K562 (cell line): ENCODE measurements around the gene SHISA7. TPM values are rescaled to one million over a fixed set of nuclear protein-coding genes. Genes with fewer than 3 reads are reported as not detected.

Source experiments
- CHD2 ChIP-seq: IDR thresholded peaks from 2 replicates; pipeline ENCODE4 v1.6.1; 2011; ENCODE audit warnings: low read depth, low read length
- CSDE1 ChIP-seq, 2 experiments: fragments of 450-650 bp; IDR thresholded peaks; 2 replicates each; pipeline ENCODE4 v1.6.1; 2016; ENCODE audit warnings: mild to moderate bottlenecking in 1 of 2
- CUX1 ChIP-seq: fragments of 200-800 bp; sonication (Bioruptor generic); IDR thresholded peaks from 2 replicates; pipeline ENCODE4 v1.6.1; 2016; ENCODE audit warnings: missing genetic modification characterization, missing compliant biosample characterization
- EWSR1 ChIP-seq: fragments of 450-650 bp; IDR thresholded peaks from 2 replicates; pipeline ENCODE4 v1.6.1; 2018; ENCODE audit warnings: borderline replicate concordance, mild to moderate bottlenecking, low read depth, moderate library complexity; ENCODE audit not compliant: partially characterized antibody
- KAT2B ChIP-seq: IDR thresholded peaks from one replicate; pipeline ENCODE4 v1.6.1; 2012; ENCODE audit warnings: low read depth, mild to moderate bottlenecking, control low read depth, inconsistent platforms, low read length, moderate library complexity
- KAT8 ChIP-seq: fragments of 450-650 bp; IDR thresholded peaks from 2 replicates; pipeline ENCODE4 v1.6.1; 2016; ENCODE audit warnings: low read depth, mild to moderate bottlenecking
- NONO ChIP-seq, 2 experiments: fragments of 200-400 bp in 1 of 2; fragments of 450-650 bp in 1 of 2; formaldehyde crosslinking in 1 of 2; IDR thresholded peaks; 2 replicates each; pipeline ENCODE4 v1.6.1; 2017; ENCODE audit warnings: low read depth in 2 of 2, mild to moderate bottlenecking in 2 of 2, moderate library complexity in 2 of 2, low read length in 1 of 2
- NR2C2 ChIP-seq, 2 experiments: fragments of 200-800 bp in 1 of 2; sonication (Bioruptor generic) in 1 of 2; sonication (generic) in 1 of 2; formaldehyde crosslinking in 1 of 2; IDR thresholded peaks; 2 replicates each; pipeline versions ENCODE4 v1.6.1 to v1.8.0; 2016 to 2022; ENCODE audit warnings: mild to moderate bottlenecking in 1 of 2, missing compliant biosample characterization in 1 of 2, missing genetic modification characterization in 1 of 2, missing genetic modification reagents in 1 of 2
- NRF1 ChIP-seq, 2 experiments: fragments of 450-650 bp; IDR thresholded peaks in 1 of 2; conservative IDR thresholded peaks in 1 of 2; 2 replicates each; pipeline ENCODE4 v1.6.1; 2014; ENCODE audit warnings: mild to moderate bottlenecking in 2 of 2
- RBM22 ChIP-seq: fragments of 200-400 bp; formaldehyde crosslinking; IDR thresholded peaks from 2 replicates; pipeline ENCODE4 v1.6.1; 2018; ENCODE audit warnings: low read length, low read depth; ENCODE audit not compliant: poor library complexity, severe bottlenecking
- SMARCE1 ChIP-seq: fragments of 450-650 bp; IDR thresholded peaks from 2 replicates; pipeline ENCODE4 v1.7.1; 2016; ENCODE audit warnings: mild to moderate bottlenecking
- SUPT5H ChIP-seq: fragments of 450-650 bp; IDR thresholded peaks from 2 replicates; pipeline ENCODE4 v1.6.1; 2016
- TBL1XR1 ChIP-seq, 2 experiments: IDR thresholded peaks; 2 replicates each; pipeline ENCODE4 v1.6.1; 2012; ENCODE audit warnings: improper control_type of control experiment in 2 of 2, low read length in 2 of 2, mild to moderate bottlenecking in 1 of 2
- ZBTB8A ChIP-seq: fragments of 450-650 bp; IDR thresholded peaks from 2 replicates; pipeline ENCODE4 v1.6.1; 2018; ENCODE audit warnings: mild to moderate bottlenecking, moderate library complexity; ENCODE audit not compliant: partially characterized antibody
- ZNF695 ChIP-seq: fragments of 450-650 bp; formaldehyde crosslinking; IDR thresholded peaks from 2 replicates; pipeline ENCODE4 v1.4.0; 2020; ENCODE audit warnings: mild to moderate bottlenecking, moderate library complexity
- ZNF740 ChIP-seq, 3 experiments: fragments of 200-800 bp in 1 of 3; sonication (Bioruptor generic) in 1 of 3; sonication (generic) in 1 of 3; formaldehyde crosslinking in 1 of 3; IDR thresholded peaks; 2 replicates each; pipeline versions ENCODE4 v1.6.1 to v1.8.0; 2016 to 2022; ENCODE audit warnings: mild to moderate bottlenecking in 2 of 3, missing compliant biosample characterization in 2 of 3, missing genetic modification characterization in 2 of 3, missing genetic modification reagents in 1 of 3
- ZNF830 ChIP-seq: fragments of 250-450 bp; sonication (Bioruptor Pico); IDR thresholded peaks from 2 replicates; pipeline ENCODE4 v1.5.0; 2021; ENCODE audit warnings: mild to moderate bottlenecking
- polyA plus RNA-seq, 8 experiments: library from polyadenylated mRNA; depleted of rRNA in 4 of 8; stranded (reverse) in 5 of 8; unstranded in 3 of 8; fragments of >200 nt; fragmentation: Nextera tagmentation in 2 of 8; fragmentation: Illumina TruSeq in 1 of 8; extraction: Ambion mirVana in 2 of 8; extraction: Trizol in 1 of 8; gene quantifications; 2 replicates each; pipeline versions ENCODE4 v1.2.1 to v1.2.3, GENCODE V29; 2011 to 2014; ENCODE audit warnings: inconsistent platforms in 1 of 8, missing spikeins in 1 of 8
- total RNA-seq, 7 experiments: library from RNA; depleted of rRNA in 6 of 7; stranded (reverse); fragments of >200 nt in 6 of 7; fragmentation: Illumina TruSeq in 2 of 7; extraction: Trizol in 2 of 7; gene quantifications; 2 replicates each; pipeline versions ENCODE4 v1.2.1 to v1.2.3, GENCODE V29; 2011 to 2021; ENCODE audit warnings: low replicate concordance in 1 of 7
- TF ChIP-seq, protein P1 (sequence below): sonication (generic); formaldehyde crosslinking; IDR thresholded peaks from 2 replicates; pipeline ENCODE4 v1.8.1; 2022; ENCODE audit warnings: missing genetic modification reagents
- TF ChIP-seq, protein P2 (sequence below), 2 experiments: fragments of 200-800 bp in 1 of 2; sonication (Bioruptor generic) in 1 of 2; sonication (generic) in 1 of 2; formaldehyde crosslinking in 1 of 2; IDR thresholded peaks in 1 of 2; conservative IDR thresholded peaks in 1 of 2; 2 replicates each; pipeline versions ENCODE4 v1.5.0 to v1.6.1; 2016 to 2020; ENCODE audit warnings: missing compliant biosample characterization in 1 of 2, missing genetic modification characterization in 1 of 2, missing genetic modification reagents in 1 of 2

SHISA7 gene
- total and polyA plus RNA-seq, 9 of the 15 experiments (the other 6 are each of a cell fraction or from before 2014, with no cell fraction given), result 0.01 to 0.40 (median 0.07) TPM

GRCh38 chr19:55460670-55461258 is 17.7 kb upstream of the SHISA7 start (continued):
- TF ChIP-seq TBL1XR1 (IDR thresholded peaks at IDR 0.05; ENCODE audit: low read length in 2 of 2) (no peak), SUPT5H (no peak), RBM22 (no peak), CUX1 (CRISPR knock-in tag) (no peak), ZBTB8A (no peak), SMARCE1 (no peak), KAT8 (no peak), NRF1 (conservative IDR thresholded peaks at IDR 0.05 in 1 of 2, IDR thresholded peaks at IDR 0.05 in 1 of 2) (no peak), ZNF695 (no peak), ZNF830 (CRISPR knock-in tag) (no peak), EWSR1 (no peak), CHD2 (no peak), NR2C2 (CRISPR knock-in tag; IDR thresholded peaks at IDR 0.05) (no peak), NR2C2 (tag; IDR thresholded peaks at IDR 0.05) (peak; percentile 78), NONO (IDR thresholded peaks at IDR 0.05; ENCODE audit: low read depth in 2 of 2, low read length in 1 of 2) (no peak), ZNF740 (CRISPR knock-in tag; IDR thresholded peaks at IDR 0.05) (no peak), ZNF740 (tag; IDR thresholded peaks at IDR 0.05) (no peak), KAT2B (no peak), CSDE1 (IDR thresholded peaks at IDR 0.05) (no peak)
- TF ChIP-seq, protein P1, sequence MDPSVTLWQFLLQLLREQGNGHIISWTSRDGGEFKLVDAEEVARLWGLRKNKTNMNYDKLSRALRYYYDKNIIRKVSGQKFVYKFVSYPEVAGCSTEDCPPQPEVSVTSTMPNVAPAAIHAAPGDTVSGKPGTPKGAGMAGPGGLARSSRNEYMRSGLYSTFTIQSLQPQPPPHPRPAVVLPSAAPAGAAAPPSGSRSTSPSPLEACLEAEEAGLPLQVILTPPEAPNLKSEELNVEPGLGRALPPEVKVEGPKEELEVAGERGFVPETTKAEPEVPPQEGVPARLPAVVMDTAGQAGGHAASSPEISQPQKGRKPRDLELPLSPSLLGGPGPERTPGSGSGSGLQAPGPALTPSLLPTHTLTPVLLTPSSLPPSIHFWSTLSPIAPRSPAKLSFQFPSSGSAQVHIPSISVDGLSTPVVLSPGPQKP (CRISPR knock-in tag), result no peak
- TF ChIP-seq, protein P2, sequence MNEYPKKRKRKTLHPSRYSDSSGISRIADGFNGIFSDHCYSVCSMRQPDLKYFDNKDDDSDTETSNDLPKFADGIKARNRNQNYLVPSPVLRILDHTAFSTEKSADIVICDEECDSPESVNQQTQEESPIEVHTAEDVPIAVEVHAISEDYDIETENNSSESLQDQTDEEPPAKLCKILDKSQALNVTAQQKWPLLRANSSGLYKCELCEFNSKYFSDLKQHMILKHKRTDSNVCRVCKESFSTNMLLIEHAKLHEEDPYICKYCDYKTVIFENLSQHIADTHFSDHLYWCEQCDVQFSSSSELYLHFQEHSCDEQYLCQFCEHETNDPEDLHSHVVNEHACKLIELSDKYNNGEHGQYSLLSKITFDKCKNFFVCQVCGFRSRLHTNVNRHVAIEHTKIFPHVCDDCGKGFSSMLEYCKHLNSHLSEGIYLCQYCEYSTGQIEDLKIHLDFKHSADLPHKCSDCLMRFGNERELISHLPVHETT (CRISPR knock-in tag; conservative IDR thresholded peaks at IDR 0.05 in 1 of 2, IDR thresholded peaks at IDR 0.05 in 1 of 2), result no peak
